Measurements from ENCODE around the gene GPS1.

Gene GPS1

DNA sequence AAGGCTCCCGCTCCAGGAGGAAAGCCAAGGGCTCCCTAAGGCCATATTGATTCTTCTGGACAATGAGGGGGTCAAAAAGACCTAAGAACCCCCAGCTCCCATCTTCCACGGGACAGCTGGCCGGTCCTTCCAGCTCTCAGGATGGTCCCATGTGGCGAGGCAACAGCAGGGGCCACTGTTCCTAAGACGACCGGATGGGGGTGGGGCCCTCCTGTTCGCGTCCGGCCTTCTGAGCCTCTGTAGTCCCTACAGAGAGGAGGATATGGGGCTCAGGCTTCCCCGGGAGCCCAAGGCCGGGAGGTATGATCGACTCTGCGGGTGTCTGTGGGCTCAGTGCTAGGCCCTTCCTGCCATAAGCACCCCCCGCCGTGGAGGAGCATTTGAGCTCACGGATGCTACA lies 8.2 kb upstream of the GPS1 start:
- no peak for DNase-seq (ENCODE audit: low spot score)
- no peak for TF ChIP-seq CTCF (IDR thresholded peaks at IDR 0.05; ENCODE audit: extremely low read depth, insufficient read depth, missing control alignments)
- in situ Hi-C loops (cut with MboI; ENCODE audit: low pct_unique_long_range_greater_than_20kb, low sequenced_read_pairs, unreplicated experiment) = no loop called here

DNA sequence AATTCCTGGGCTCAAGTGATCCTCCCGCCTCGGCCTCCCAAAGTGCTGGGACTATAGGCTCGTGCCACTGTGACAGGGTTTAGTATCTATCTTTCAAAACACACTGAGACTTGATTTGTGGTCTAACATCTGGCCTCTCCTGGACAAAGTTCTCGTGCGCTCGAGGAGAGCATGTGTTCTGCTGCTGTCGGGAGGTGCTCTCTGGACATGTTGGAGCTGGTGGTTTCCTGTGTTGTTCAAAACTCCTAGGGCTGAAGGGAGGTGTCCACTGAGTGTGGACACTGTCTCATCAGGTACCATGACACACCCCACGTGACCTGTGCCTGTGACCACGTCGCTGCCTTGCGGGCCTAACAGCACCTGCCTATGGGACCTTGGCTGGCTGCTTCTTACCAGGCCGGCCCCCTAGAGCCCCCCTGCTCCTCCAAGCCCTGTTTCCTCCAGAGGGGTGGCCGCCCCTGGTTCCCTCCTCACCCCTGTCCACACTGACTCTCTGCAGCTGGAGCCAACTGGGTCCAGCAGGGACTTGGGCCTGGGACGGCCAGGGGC lies 5.7 kb upstream of the GPS1 start:
- in situ Hi-C loops (cut with MboI; ENCODE audit: low pct_unique_long_range_greater_than_20kb, low sequenced_read_pairs, unreplicated experiment) = no loop called here
- TF ChIP-seq CTCF (IDR thresholded peaks at IDR 0.05; ENCODE audit: extremely low read depth, insufficient read depth, missing control alignments) = no peak
- DNase-seq (ENCODE audit: low spot score) = no peak

GRCh38 chr17:82046903-82047302 lies 4.8 kb upstream of the GPS1 start:
- in situ Hi-C loops (cut with MboI; ENCODE audit: low pct_unique_long_range_greater_than_20kb, low sequenced_read_pairs, unreplicated experiment) = no loop called here
- DNase-seq (ENCODE audit: low spot score) = no peak
- no peak for TF ChIP-seq CTCF (IDR thresholded peaks at IDR 0.05; ENCODE audit: extremely low read depth, insufficient read depth, missing control alignments)

DNA sequence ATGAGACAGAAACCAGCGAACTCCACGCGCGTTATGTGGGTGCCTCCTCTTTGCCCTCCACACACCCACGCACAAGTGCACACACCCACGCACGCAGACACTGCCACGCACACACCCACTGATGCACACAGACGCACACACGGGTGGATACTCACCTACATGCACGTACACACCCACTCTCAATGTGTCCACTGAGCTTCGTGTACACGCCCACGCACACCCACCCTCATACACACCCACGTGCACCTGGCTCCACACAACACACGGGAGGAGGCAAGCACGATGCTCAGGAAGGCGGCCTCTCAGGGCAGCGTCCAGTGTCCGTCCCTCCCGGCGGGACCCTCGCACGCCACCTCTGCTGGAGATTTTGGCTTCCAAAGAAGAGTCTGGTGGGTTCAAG lies 4.3 kb upstream of the GPS1 start:
- TF ChIP-seq CTCF (IDR thresholded peaks at IDR 0.05; ENCODE audit: extremely low read depth, insufficient read depth, missing control alignments) = no peak
- in situ Hi-C loops (cut with MboI; ENCODE audit: low pct_unique_long_range_greater_than_20kb, low sequenced_read_pairs, unreplicated experiment) = no loop called here
- DNase-seq (ENCODE audit: low spot score) = no peak

- in situ Hi-C loops (cut with MboI; ENCODE audit: low pct_unique_long_range_greater_than_20kb, low sequenced_read_pairs, unreplicated experiment) = no loop called here
- TF ChIP-seq CTCF (IDR thresholded peaks at IDR 0.05; ENCODE audit: extremely low read depth, insufficient read depth, missing control alignments) = no peak
- DNase-seq (ENCODE audit: low spot score) = no peak
Measured at GRCh38 chr17:82047914-82048570, 3.7 kb upstream of the GPS1 start.

- in situ Hi-C loops (cut with MboI; ENCODE audit: low pct_unique_long_range_greater_than_20kb, low sequenced_read_pairs, unreplicated experiment) = no loop called here
- TF ChIP-seq CTCF (IDR thresholded peaks at IDR 0.05; ENCODE audit: extremely low read depth, insufficient read depth, missing control alignments) = no peak
- no peak for DNase-seq (ENCODE audit: low spot score)
Measured at GRCh38 chr17:82048571-82048971, 3.1 kb upstream of the GPS1 start.
